IMR-90 (cell line): Measurements from ENCODE around the gene TRAPPC10. TPM values are rescaled to one million over a fixed set of nuclear protein-coding genes. Genes with fewer than 3 reads are reported as not detected.
A peak's percentile ranks its signal among the peaks of the same experiment; 100 is the strongest.

ENCODE experiments used
- ATAC-seq: fragments of 200-7000 bp; cut with Tn5 transposase; 2 replicates; pipeline ENCODE4 v1.9.1; 2020; ENCODE audit warnings: low read depth, mild to moderate bottlenecking, moderate library complexity
- BruUV-seq: library from RNA; stranded (reverse); fragments of 400-500 nt; replicated peaks from 2 replicates; lab custom pipeline; 2021; lab: Mats Ljungman, UMichigan
- CTCF ChIA-PET: fragments of 300-600 bp; formaldehyde crosslinking; extraction: SDS; loops from one replicate; lab custom pipeline; 2021; ENCODE audit warnings: antibody characterized with exemption; lab: Yijun Ruan, JAX
- POLR2A ChIA-PET: fragments of 300-600 bp; sonication (Branson Sonifier 250); formaldehyde crosslinking; loops from one replicate; lab custom pipeline; 2022; ENCODE audit warnings: antibody characterized with exemption; ENCODE audit not compliant: unreplicated experiment; lab: Charles Lee
- DNase-seq: peaks from one replicate; pipeline ENCODE4 v3.0.0; 2013
- H2AFZ ChIP-seq: replicated peaks from 2 replicates; pipeline ENCODE3; 2013; ENCODE audit warnings: low read length, mild to moderate bottlenecking; ENCODE audit not compliant: poor library complexity
- H2AK5ac ChIP-seq: 2 replicates; pipeline ENCODE4 v1.6.1; 2013; ENCODE audit warnings: low read depth, low read length, inconsistent platforms
- H2AK9ac ChIP-seq: replicated peaks from 2 replicates; pipeline ENCODE3; 2013; ENCODE audit warnings: mild to moderate bottlenecking, low read depth, low read length, moderate library complexity; ENCODE audit not compliant: poor library complexity
- H2BK120ac ChIP-seq: 2 replicates; pipeline ENCODE4 v1.6.1; 2013; ENCODE audit warnings: low read depth, low read length, inconsistent platforms
- H2BK15ac ChIP-seq: 3 replicates; pipeline ENCODE4 v1.6.1; 2013; ENCODE audit warnings: low read depth, low read length, inconsistent platforms
- H2BK20ac ChIP-seq: 2 replicates; pipeline ENCODE4 v1.6.1; 2013; ENCODE audit warnings: low read depth, mild to moderate bottlenecking, inconsistent platforms, low read length, moderate library complexity
- H2BK5ac ChIP-seq: 2 replicates; pipeline ENCODE4 v1.6.1; 2013; ENCODE audit warnings: mild to moderate bottlenecking, low read depth, low read length, inconsistent platforms; ENCODE audit not compliant: poor library complexity, severe bottlenecking
- H3K14ac ChIP-seq: replicated peaks from 2 replicates; pipeline ENCODE4 v1.6.1; 2013; ENCODE audit warnings: low read depth, low read length, inconsistent platforms
- H3K18ac ChIP-seq: 2 replicates; pipeline ENCODE4 v1.6.1; 2013; ENCODE audit warnings: low read depth, low read length, control low read depth
- H3K23ac ChIP-seq: 2 replicates; pipeline ENCODE4 v1.6.1; 2013; ENCODE audit warnings: low read depth, low read length, inconsistent platforms
- H3K27ac ChIP-seq: 2 replicates; pipeline ENCODE4 v1.5.1; 2013; ENCODE audit warnings: mild to moderate bottlenecking, control low read depth, low read length; ENCODE audit not compliant: insufficient read depth
- H3K27me3 ChIP-seq: 2 replicates; pipeline ENCODE4 v1.6.1; 2013; ENCODE audit warnings: low read length; ENCODE audit not compliant: control insufficient read depth, insufficient read depth
- H3K36me3 ChIP-seq: 2 replicates; pipeline ENCODE4 v1.6.1; 2013; ENCODE audit warnings: low read length, mixed read lengths; ENCODE audit not compliant: control insufficient read depth, insufficient read depth
- H3K4ac ChIP-seq: 2 replicates; pipeline ENCODE4 v1.6.1; 2013; ENCODE audit warnings: low read depth, low read length, inconsistent platforms
- H3K4me1 ChIP-seq: 2 replicates; pipeline ENCODE4 v1.6.1; 2013; ENCODE audit warnings: low read length, mixed read lengths; ENCODE audit not compliant: control insufficient read depth, insufficient read depth
- H3K4me2 ChIP-seq: 2 replicates; pipeline ENCODE4 v1.6.1; 2013; ENCODE audit warnings: low read depth, mild to moderate bottlenecking, control low read depth, low read length, moderate library complexity
- H3K4me3 ChIP-seq: 2 replicates; pipeline ENCODE4 v1.5.1; 2013; ENCODE audit warnings: low read depth, mild to moderate bottlenecking, control low read depth, low read length, moderate library complexity; ENCODE audit not compliant: insufficient read depth
- H3K56ac ChIP-seq: 2 replicates; pipeline ENCODE4 v1.6.1; 2013; ENCODE audit warnings: low read length, inconsistent platforms; ENCODE audit not compliant: insufficient read depth; ENCODE audit errors: extremely low read depth
- H3K79me1 ChIP-seq, 2 experiments: 2 replicates each; pipeline ENCODE4 v1.6.1; 2013; ENCODE audit warnings: low read length in 2 of 2, inconsistent platforms in 1 of 2, low read depth in 1 of 2
- H3K9ac ChIP-seq: 2 replicates; pipeline ENCODE4 v1.6.1; 2013; ENCODE audit warnings: low read depth, low read length, control low read depth
- H3K9me1 ChIP-seq: 2 replicates; pipeline ENCODE4 v1.6.1; 2013; ENCODE audit warnings: low read length, inconsistent platforms; ENCODE audit not compliant: insufficient read depth
- H3K9me3 ChIP-seq: 2 replicates; pipeline ENCODE4 v1.6.1; 2013; ENCODE audit warnings: low read length; ENCODE audit not compliant: control insufficient read depth, insufficient read depth
- H4K20me1 ChIP-seq: 2 replicates; pipeline ENCODE4 v1.6.1; 2013; ENCODE audit warnings: low read length, inconsistent platforms; ENCODE audit not compliant: insufficient read depth
- H4K5ac ChIP-seq: 2 replicates; pipeline ENCODE4 v1.6.1; 2013; ENCODE audit warnings: mild to moderate bottlenecking, low read depth, low read length, control low read depth
- H4K8ac ChIP-seq, 2 experiments: 2 replicates each; pipeline ENCODE4 v1.6.1; 2013; ENCODE audit warnings: low read depth in 2 of 2, low read length in 2 of 2, control low read depth in 1 of 2, inconsistent platforms in 1 of 2
- H4K91ac ChIP-seq: 2 replicates; pipeline ENCODE4 v1.6.1; 2013; ENCODE audit warnings: low read depth, low read length, inconsistent platforms; ENCODE audit not compliant: insufficient read depth
- BHLHE40 ChIP-seq: fragments of 150-350 bp; IDR thresholded peaks from 2 replicates; pipeline ENCODE4 v1.6.1; 2016; ENCODE audit warnings: mild to moderate bottlenecking, low read depth, low read length
- CEBPB ChIP-seq: IDR thresholded peaks from 2 replicates; pipeline ENCODE4 v1.6.1; 2012; ENCODE audit warnings: low read depth, low read length, improper control_type of control experiment
- CHD1 ChIP-seq: IDR thresholded peaks from 2 replicates; pipeline ENCODE4 v1.6.1; 2012; ENCODE audit warnings: low read depth, low read length, improper control_type of control experiment
- MAZ ChIP-seq: IDR thresholded peaks from 2 replicates; pipeline ENCODE4 v1.6.1; 2012; ENCODE audit warnings: low read depth, mild to moderate bottlenecking, low read length, improper control_type of control experiment, moderate library complexity, borderline replicate concordance
- MXI1 ChIP-seq: IDR thresholded peaks from 2 replicates; pipeline ENCODE4 v1.6.1; 2012; ENCODE audit warnings: low read depth, mild to moderate bottlenecking, low read length, moderate library complexity, borderline replicate concordance
- NFE2L2 ChIP-seq: fragments of 150-350 bp; IDR thresholded peaks from 2 replicates; pipeline ENCODE4 v1.6.1; 2016; ENCODE audit warnings: low read depth, mild to moderate bottlenecking, low read length
- POLR2A ChIP-seq: IDR thresholded peaks from 2 replicates; pipeline ENCODE4 v1.6.1; 2012; ENCODE audit warnings: mild to moderate bottlenecking, low read depth, low read length
- RAD21 ChIP-seq: IDR thresholded peaks from 2 replicates; pipeline ENCODE4 v1.6.1; 2012; ENCODE audit warnings: low read length, improper control_type of control experiment
- RCOR1 ChIP-seq: IDR thresholded peaks from 2 replicates; pipeline ENCODE4 v1.6.1; 2012; ENCODE audit warnings: mild to moderate bottlenecking, low read length, improper control_type of control experiment; ENCODE audit not compliant: insufficient replicate concordance
- WGBS, 2 experiments: methylation state at CpG; one replicate each; pipeline versions ENCODE4 v1.1.5 to v1.1.7; 2013; ENCODE audit warnings: missing lambda C conversion rate in 2 of 2; ENCODE audit not compliant: insufficient read length in 1 of 2; ENCODE audit errors: extremely low coverage in 2 of 2; 5-methylcytosine and 5-hydroxymethylcytosine counted together
- dilution Hi-C: fragments of 300-500 bp; cut with HindIII; formaldehyde crosslinking; loops from one replicate; pipeline ENCODE4 v1.14.3; 2018; ENCODE audit warnings: low sequenced_read_pairs; ENCODE audit not compliant: unreplicated experiment
- in situ Hi-C: fragments of 300-500 bp; cut with MboI; formaldehyde crosslinking; loops from 3 replicates; pipeline ENCODE4 v1.14.3; 2019; ENCODE audit warnings: low sequenced_read_pairs, inconsistent platforms, mixed read lengths
- intact Hi-C: fragments of 100-400 bp; cut with micrococcal nuclease; formaldehyde crosslinking; loops from 2 replicates; pipeline ENCODE4 v1.10.0; 2022
- polyA plus RNA-seq, 3 experiments: library from polyadenylated mRNA; depleted of rRNA; stranded (reverse); fragments of >200 nt; gene quantifications; 2 replicates each; pipeline ENCODE4 v1.2.3, GENCODE V29; 2012; ENCODE audit warnings: low replicate concordance in 1 of 3
- total RNA-seq: library from RNA; depleted of rRNA; stranded (reverse); fragments of >200 nt; gene quantifications from 2 replicates; pipeline ENCODE4 v1.2.3, GENCODE V29; 2012
- TF ChIP-seq, protein P1 (sequence below): fragments of 150-350 bp; IDR thresholded peaks from 2 replicates; pipeline ENCODE4 v1.6.1; 2017; ENCODE audit warnings: mild to moderate bottlenecking, antibody characterized with exemption, low read length, low read depth
- TF ChIP-seq, protein P2 (sequence below): fragments of 150-350 bp; IDR thresholded peaks from 2 replicates; pipeline ENCODE4 v1.6.1; 2016; ENCODE audit warnings: low read depth, mild to moderate bottlenecking, low read length, moderate library complexity, borderline replicate concordance
- TF ChIP-seq, protein P3 (sequence below): conservative IDR thresholded peaks from 2 replicates; pipeline ENCODE4 v1.5.1; 2012; ENCODE audit warnings: mild to moderate bottlenecking, low read depth, low read length, improper control_type of control experiment

TRAPPC10 gene
- total and polyA plus RNA-seq, 2 of the 4 experiments (the other 2 are of a cell fraction), result 17.8 to 18.1 TPM

- dilution Hi-C loops, result no loop called here
- no CpG with 5 or more reads among the region's 1 CpG for WGBS, 2 experiments
- no peak overlapping the region for H2BK20ac ChIP-seq
Measured at GRCh38 chr21:44094832-44095231, 82.7 kb downstream of the TRAPPC10 start.

More at GRCh38 chr21:44094832-44095231, 82.7 kb downstream of the TRAPPC10 start:
- peaks cover 4% of the 10 kb centered on the region; the same call in 1 of the 2 replicates for H4K20me1 ChIP-seq
- POLR2A ChIA-PET, result no interaction called here
- intact Hi-C loops (no loop called here), in situ Hi-C loops (no loop called here)
- H3K4ac ChIP-seq, result no peak overlapping the region
- no peak overlapping the region for H3K4me3 ChIP-seq
- TF ChIP-seq, protein P1, sequence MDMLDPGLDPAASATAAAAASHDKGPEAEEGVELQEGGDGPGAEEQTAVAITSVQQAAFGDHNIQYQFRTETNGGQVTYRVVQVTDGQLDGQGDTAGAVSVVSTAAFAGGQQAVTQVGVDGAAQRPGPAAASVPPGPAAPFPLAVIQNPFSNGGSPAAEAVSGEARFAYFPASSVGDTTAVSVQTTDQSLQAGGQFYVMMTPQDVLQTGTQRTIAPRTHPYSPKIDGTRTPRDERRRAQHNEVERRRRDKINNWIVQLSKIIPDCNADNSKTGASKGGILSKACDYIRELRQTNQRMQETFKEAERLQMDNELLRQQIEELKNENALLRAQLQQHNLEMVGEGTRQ, result no peak
- TF ChIP-seq, protein P2, sequence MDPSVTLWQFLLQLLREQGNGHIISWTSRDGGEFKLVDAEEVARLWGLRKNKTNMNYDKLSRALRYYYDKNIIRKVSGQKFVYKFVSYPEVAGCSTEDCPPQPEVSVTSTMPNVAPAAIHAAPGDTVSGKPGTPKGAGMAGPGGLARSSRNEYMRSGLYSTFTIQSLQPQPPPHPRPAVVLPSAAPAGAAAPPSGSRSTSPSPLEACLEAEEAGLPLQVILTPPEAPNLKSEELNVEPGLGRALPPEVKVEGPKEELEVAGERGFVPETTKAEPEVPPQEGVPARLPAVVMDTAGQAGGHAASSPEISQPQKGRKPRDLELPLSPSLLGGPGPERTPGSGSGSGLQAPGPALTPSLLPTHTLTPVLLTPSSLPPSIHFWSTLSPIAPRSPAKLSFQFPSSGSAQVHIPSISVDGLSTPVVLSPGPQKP, result no peak
- no peak for TF ChIP-seq RAD21
- TF ChIP-seq POLR2A, result no peak
- no peak for TF ChIP-seq RCOR1
- TF ChIP-seq BHLHE40, result no peak
- no peak for TF ChIP-seq MAZ
- TF ChIP-seq, protein P3, sequence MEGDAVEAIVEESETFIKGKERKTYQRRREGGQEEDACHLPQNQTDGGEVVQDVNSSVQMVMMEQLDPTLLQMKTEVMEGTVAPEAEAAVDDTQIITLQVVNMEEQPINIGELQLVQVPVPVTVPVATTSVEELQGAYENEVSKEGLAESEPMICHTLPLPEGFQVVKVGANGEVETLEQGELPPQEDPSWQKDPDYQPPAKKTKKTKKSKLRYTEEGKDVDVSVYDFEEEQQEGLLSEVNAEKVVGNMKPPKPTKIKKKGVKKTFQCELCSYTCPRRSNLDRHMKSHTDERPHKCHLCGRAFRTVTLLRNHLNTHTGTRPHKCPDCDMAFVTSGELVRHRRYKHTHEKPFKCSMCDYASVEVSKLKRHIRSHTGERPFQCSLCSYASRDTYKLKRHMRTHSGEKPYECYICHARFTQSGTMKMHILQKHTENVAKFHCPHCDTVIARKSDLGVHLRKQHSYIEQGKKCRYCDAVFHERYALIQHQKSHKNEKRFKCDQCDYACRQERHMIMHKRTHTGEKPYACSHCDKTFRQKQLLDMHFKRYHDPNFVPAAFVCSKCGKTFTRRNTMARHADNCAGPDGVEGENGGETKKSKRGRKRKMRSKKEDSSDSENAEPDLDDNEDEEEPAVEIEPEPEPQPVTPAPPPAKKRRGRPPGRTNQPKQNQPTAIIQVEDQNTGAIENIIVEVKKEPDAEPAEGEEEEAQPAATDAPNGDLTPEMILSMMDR, result no peak
- TF ChIP-seq MXI1, result no peak
- TF ChIP-seq CEBPB, result no peak
- TF ChIP-seq CHD1, result no peak
- no peak for TF ChIP-seq NFE2L2
- no peak overlapping the region for H2BK5ac ChIP-seq
- H3K4me1 ChIP-seq, result no peaks in the 10 kb centered on the region
- H4K8ac ChIP-seq, result no peak overlapping the region
- no peaks in the 10 kb centered on the region for H3K27me3 ChIP-seq
- peaks cover 5 to 12% of the 10 kb centered on the region in 2 experiments; a peak in 2 of 4 replicates for H3K79me1 ChIP-seq
- H3K4me2 ChIP-seq, result no peak overlapping the region
- no peak overlapping the region for H2BK120ac ChIP-seq
- 0 out of 2 replicates have a peak overlapping the region, but pooled peaks have one; percentile 39 for H2AK5ac ChIP-seq
- H3K18ac ChIP-seq, result no peak overlapping the region
- no peak overlapping the region for H3K56ac ChIP-seq
- no peak overlapping the region for H3K9ac ChIP-seq
- H3K14ac ChIP-seq, result no peak overlapping the region
- DNase-seq, result no peak
- no peak overlapping the region for H4K91ac ChIP-seq
- no peak overlapping the region for H3K27ac ChIP-seq
- H2AK9ac ChIP-seq, result no peak overlapping the region
- H2BK15ac ChIP-seq, result no peak overlapping the region
- no peak overlapping the region for H2AFZ ChIP-seq
- no peak for ATAC-seq
- CTCF ChIA-PET, result no interaction called here
- H3K23ac ChIP-seq, result no peak overlapping the region
- H4K5ac ChIP-seq, result no peak overlapping the region
- H3K9me3 ChIP-seq, result no peaks in the 10 kb centered on the region
- no peaks in the 10 kb centered on the region; the same call in 1 of the 2 replicates for H3K9me1 ChIP-seq
- BruUV-seq, result no TSS peak
- H3K36me3 ChIP-seq, result peaks cover 23% of the 10 kb centered on the region
